ENCODE results near the gene SLC22A2.

The SLC22A2 gene

DNA sequence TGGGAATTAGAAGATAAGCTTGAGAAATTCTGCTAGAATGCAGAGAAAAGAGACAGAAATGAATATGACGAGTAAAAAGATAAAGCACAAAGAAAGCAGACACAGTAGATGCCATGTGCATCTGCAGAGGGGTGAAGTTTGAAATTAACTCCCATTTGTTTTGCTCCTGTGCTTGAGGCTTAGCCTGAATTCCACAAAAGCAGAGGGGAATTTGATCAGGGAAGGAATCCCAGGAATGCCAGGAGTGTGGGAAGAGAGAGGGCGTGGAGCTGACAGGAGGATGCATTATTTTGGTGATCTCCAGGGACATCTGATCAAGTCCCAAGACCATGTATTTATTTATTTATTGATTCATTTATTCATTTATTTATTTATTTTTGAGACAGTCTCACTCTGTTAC is 81.4 kb downstream of the SLC22A2 start:
- Histone ChIP-seq H3K9ac (ENCODE audit: low read depth, low read length, poor library complexity, severe bottlenecking) (no peak overlapping the region), H2AFZ (ENCODE audit: low read length) (no peak overlapping the region), H4K20me1 (ENCODE audit: insufficient read depth, low read length, poor library complexity, severe bottlenecking) (no peaks in the 10 kb centered on the region), H3K9me2 (replicated peaks; ENCODE audit: low read depth, low read length) (no peaks in the 10 kb centered on the region), H3K4me1 (ENCODE audit: insufficient read depth, low read length, poor library complexity, severe bottlenecking) (no peaks in the 10 kb centered on the region), H3K9me3 (ENCODE audit: insufficient read depth, low read depth, low read length) (no peaks in the 10 kb centered on the region), H3K4me2 (ENCODE audit: low read depth, low read length, poor library complexity, severe bottlenecking) (no peak overlapping the region), H3K79me2 (ENCODE audit: insufficient read depth, low read length) (no peaks in the 10 kb centered on the region), H3K27me3 (ENCODE audit: insufficient read depth, low read length, poor library complexity, severe bottlenecking) (no peaks in the 10 kb centered on the region), H3K4me3 (ENCODE audit: low read length, poor library complexity, severe bottlenecking) (no peak overlapping the region), H3K36me3 (ENCODE audit: insufficient read depth, low read length) (no peaks in the 10 kb centered on the region), H3F3A (ENCODE audit: low read depth) (no peaks in the 10 kb centered on the region)
- no peak for TF ChIP-seq EZH2phosphoT487 (IDR thresholded peaks at IDR 0.05; ENCODE audit: borderline replicate concordance)
- TF ChIP-seq, protein P1, sequence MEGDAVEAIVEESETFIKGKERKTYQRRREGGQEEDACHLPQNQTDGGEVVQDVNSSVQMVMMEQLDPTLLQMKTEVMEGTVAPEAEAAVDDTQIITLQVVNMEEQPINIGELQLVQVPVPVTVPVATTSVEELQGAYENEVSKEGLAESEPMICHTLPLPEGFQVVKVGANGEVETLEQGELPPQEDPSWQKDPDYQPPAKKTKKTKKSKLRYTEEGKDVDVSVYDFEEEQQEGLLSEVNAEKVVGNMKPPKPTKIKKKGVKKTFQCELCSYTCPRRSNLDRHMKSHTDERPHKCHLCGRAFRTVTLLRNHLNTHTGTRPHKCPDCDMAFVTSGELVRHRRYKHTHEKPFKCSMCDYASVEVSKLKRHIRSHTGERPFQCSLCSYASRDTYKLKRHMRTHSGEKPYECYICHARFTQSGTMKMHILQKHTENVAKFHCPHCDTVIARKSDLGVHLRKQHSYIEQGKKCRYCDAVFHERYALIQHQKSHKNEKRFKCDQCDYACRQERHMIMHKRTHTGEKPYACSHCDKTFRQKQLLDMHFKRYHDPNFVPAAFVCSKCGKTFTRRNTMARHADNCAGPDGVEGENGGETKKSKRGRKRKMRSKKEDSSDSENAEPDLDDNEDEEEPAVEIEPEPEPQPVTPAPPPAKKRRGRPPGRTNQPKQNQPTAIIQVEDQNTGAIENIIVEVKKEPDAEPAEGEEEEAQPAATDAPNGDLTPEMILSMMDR (conservative IDR thresholded peaks at IDR 0.05; ENCODE audit: low read length) = no peak

DNA sequence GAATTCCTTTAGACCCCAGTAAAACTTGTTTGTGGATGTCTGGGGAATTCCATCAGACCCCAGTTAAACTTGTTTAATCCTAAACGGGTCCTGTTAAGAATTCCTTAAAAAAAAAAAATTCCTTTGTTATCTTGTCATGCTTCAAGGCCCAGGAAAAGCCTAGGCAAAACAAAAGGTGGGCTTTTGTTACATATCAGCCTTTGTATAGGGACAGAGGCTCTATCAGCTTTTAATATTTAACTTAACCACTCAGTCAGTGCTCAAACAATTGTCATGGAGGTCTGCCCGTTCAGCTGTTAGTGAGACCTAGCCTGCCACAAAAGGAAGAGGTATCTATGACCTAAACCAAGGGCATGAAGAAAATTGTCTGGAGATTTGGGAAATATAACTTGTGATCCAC is 83.9 kb downstream of the SLC22A2 start:
- Histone ChIP-seq H3K9me3 (ENCODE audit: insufficient read depth, low read depth, low read length) (no peaks in the 10 kb centered on the region), H3K36me3 (ENCODE audit: insufficient read depth, low read length) (no peaks in the 10 kb centered on the region), H3K9me2 (replicated peaks; ENCODE audit: low read depth, low read length) (no peaks in the 10 kb centered on the region), H2AFZ (ENCODE audit: low read length) (no peak overlapping the region), H3F3A (ENCODE audit: low read depth) (no peaks in the 10 kb centered on the region), H3K4me1 (ENCODE audit: insufficient read depth, low read length, poor library complexity, severe bottlenecking) (no peaks in the 10 kb centered on the region), H3K4me3 (ENCODE audit: low read length, poor library complexity, severe bottlenecking) (no peak overlapping the region), H4K20me1 (ENCODE audit: insufficient read depth, low read length, poor library complexity, severe bottlenecking) (no peaks in the 10 kb centered on the region), H3K27me3 (ENCODE audit: insufficient read depth, low read length, poor library complexity, severe bottlenecking) (no peaks in the 10 kb centered on the region), H3K79me2 (ENCODE audit: insufficient read depth, low read length) (no peaks in the 10 kb centered on the region), H3K9ac (ENCODE audit: low read depth, low read length, poor library complexity, severe bottlenecking) (no peak overlapping the region), H3K4me2 (ENCODE audit: low read depth, low read length, poor library complexity, severe bottlenecking) (no peak overlapping the region)
- no peak for TF ChIP-seq EZH2phosphoT487 (IDR thresholded peaks at IDR 0.05; ENCODE audit: borderline replicate concordance)

DNA sequence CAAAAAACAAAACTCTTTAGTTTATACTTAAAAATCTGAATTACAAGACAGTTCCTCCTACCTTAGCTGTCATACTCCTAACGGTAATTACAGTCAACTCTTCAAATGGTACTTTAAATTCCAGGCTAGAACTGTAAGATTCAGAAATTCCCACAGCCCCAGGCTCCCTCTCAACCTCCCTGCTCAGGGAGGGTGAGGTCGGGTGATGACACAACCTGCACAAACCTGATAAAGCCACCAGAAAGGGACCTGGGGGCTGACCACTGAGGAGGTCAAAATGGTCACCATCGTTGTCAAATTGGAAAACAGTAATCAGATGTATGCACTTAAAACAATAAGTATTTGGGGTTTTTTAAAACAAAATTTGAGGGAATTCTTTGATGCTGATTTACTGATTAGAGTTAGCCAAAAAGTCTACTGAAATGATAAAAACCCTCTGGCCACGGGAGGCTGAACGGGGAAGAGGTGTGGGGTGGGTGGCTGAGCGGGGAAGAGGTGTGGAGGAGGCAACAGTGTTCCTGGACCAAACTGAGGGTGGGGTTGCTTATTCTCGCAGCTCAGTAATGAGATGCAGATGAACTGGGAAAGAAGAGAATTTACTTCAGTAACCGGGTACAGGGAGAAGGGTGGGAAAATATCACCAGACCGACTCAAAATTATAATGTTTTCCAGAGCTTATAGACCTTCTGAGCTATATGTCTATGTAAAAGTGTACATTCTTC is 84.7 kb downstream of the SLC22A2 start:
- Histone ChIP-seq H3K4me2 (ENCODE audit: low read depth, low read length, poor library complexity, severe bottlenecking) (no peak overlapping the region), H3K79me2 (ENCODE audit: insufficient read depth, low read length) (no peaks in the 10 kb centered on the region)

More for the DNA sequence above, 84.7 kb downstream of the SLC22A2 start:
- H4K20me1 ChIP-seq (ENCODE audit: insufficient read depth, low read length, poor library complexity, severe bottlenecking) = no peaks in the 10 kb centered on the region
- no peaks in the 10 kb centered on the region for H3K9me2 ChIP-seq (replicated peaks; ENCODE audit: low read depth, low read length)
- no peaks in the 10 kb centered on the region for H3K9me3 ChIP-seq (ENCODE audit: insufficient read depth, low read depth, low read length)
- no peaks in the 10 kb centered on the region for H3K4me1 ChIP-seq (ENCODE audit: insufficient read depth, low read length, poor library complexity, severe bottlenecking)
- TF ChIP-seq, protein P1 (conservative IDR thresholded peaks at IDR 0.05; ENCODE audit: low read length) = no peak
- TF ChIP-seq EZH2phosphoT487 (IDR thresholded peaks at IDR 0.05; ENCODE audit: borderline replicate concordance) = no peak
- no peaks in the 10 kb centered on the region for H3K27me3 ChIP-seq (ENCODE audit: insufficient read depth, low read length, poor library complexity, severe bottlenecking)
- no peak overlapping the region for H3K4me3 ChIP-seq (ENCODE audit: low read length, poor library complexity, severe bottlenecking)
- no peak overlapping the region for H2AFZ ChIP-seq (ENCODE audit: low read length)
- H3F3A ChIP-seq (ENCODE audit: low read depth) = no peaks in the 10 kb centered on the region
- no peak overlapping the region for H3K9ac ChIP-seq (ENCODE audit: low read depth, low read length, poor library complexity, severe bottlenecking)
- H3K36me3 ChIP-seq (ENCODE audit: insufficient read depth, low read length) = no peaks in the 10 kb centered on the region

Measured in Loucy (cell line).